Measurements from ENCODE around the gene HOOK1. TPM values are rescaled to one million over a fixed set of nuclear protein-coding genes. Genes with fewer than 3 reads are reported as not detected.

Gene HOOK1
- total RNA-seq, 8 experiments from 2014 or later: 0.31 to 17.6 (median 9.4) TPM

DNA sequence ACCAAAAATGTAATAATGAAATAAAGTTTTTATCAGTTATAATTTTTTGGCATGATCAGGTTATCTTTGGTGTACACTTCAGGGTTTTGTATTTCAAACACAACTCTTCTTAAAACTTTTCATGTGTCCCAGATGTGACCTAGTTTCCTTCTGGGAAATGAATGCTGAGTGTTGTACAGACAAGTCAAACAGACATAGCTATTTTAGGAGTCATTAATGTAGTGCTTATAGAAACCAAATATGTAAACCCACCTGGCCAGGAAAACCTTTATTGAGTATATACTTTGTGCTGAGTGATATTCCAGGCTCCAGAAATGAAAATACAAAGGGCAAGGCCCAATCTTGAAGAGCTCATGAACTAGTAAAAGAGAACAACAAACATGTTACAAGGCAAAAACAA is 25.9 kb upstream of the HOOK1 start:
- Histone ChIP-seq H3K4me1 (replicated peaks in 1 of 2) (no peaks in the 10 kb centered on the region), H3K27ac (no peak overlapping the region), H3K4me3 (no peak overlapping the region)
- no peak for ATAC-seq (replicated peaks in 6 of 8)
- in situ Hi-C loops (cut with MboI; ENCODE audit: low pct_unique_long_range_greater_than_20kb in 2 of 9, low sequenced_read_pairs in 9 of 9, unreplicated experiment in 9 of 9): loop anchor here in 1 of 9 experiments (25.0 kb wide), 1 partner anchor 148 kb away; the partner anchor contains the start of gene CYP2J2

DNA sequence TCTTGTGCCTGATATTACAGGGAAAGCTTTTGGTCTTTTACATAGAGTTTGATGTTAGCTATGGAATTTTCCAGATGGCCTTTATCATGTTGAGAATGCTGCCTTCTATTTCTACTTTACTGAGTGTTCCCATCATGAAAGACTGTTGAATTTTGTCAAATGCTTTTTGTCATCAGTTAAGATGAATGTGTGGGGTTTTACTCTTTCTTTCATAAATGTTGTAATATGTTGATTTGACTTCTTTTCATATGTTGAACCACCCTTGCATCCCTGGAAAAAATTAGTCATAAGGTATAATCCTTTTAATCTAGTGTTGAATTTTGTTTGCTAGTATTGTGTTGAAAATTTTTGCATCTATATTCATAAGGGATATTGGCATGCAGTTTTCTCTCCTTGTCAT is 16.1 kb upstream of the HOOK1 start:
- in situ Hi-C loops (cut with MboI; ENCODE audit: low pct_unique_long_range_greater_than_20kb in 2 of 9, low sequenced_read_pairs in 9 of 9, unreplicated experiment in 9 of 9): loop anchor here in 1 of 9 experiments (25.0 kb wide), 1 partner anchor 139 kb away; the partner anchor contains the start of gene CYP2J2
- Histone ChIP-seq H3K4me1 (replicated peaks in 1 of 2) (no peaks in the 10 kb centered on the region), H3K4me3 (no peak overlapping the region), H3K27ac (no peak overlapping the region)
- ATAC-seq (replicated peaks in 6 of 8): peak in 3 of 8 experiments; percentile 39 to 91 (median 77)

DNA sequence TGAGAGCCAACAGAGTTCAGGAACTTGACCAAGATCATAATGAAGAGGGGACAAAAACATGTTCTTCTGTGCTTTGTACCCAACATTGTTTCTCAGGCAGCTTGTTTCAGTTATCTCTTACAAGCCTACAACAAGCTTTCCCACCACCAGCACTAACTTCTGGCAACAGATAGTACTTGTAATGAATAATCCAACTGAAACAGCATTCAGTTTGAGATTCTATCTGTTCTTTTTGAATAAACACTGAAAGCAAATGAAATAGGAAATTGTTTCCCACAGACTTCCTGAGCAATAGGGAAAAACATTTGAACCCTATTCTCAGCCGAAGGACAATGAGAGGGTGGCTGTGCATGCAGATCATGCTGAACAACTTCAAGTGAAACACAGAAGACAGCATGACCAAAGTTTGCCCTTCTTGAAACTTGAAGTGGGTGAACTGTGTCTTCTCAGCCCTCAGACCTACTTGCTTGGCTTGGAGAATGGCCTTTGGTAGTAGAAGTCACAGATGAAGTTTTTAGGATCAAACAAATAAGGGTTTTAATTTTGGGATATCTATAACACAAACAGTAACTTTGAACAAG is 11.2 kb upstream of the HOOK1 start:
- in situ Hi-C loops (cut with MboI; ENCODE audit: low pct_unique_long_range_greater_than_20kb in 2 of 9, low sequenced_read_pairs in 9 of 9, unreplicated experiment in 9 of 9): no loop called here
- 33 to 100% (median 89%) methylated on average over 1 of the region's 1 CpG; no CpG with 5 or more reads in 4 of the 10 experiments for WGBS, 10 experiments
- no peak for ATAC-seq (replicated peaks in 6 of 8)
- Histone ChIP-seq H3K4me1 (replicated peaks in 1 of 2) (no peaks in the 10 kb centered on the region), H3K27ac (no peak overlapping the region), H3K4me3 (no peak overlapping the region)

DNA sequence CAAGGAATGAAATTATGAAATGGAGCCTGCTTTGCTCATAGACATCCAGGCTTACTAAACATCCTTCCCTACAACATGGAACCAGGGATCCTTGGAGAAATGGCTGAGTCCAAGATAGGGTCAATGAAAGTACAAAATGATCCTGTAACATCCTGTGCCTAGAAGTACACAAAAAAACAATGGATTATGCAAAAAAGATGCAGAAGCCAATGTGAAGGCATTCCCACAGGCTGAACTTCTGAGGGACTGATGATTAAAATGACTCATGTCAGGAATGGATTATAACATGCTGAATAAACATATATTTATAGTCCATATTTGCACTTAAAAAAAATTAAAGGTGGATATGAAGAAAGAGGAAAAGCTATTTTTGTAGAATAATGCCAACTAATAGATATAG is 10.4 kb upstream of the HOOK1 start:
- Histone ChIP-seq H3K4me1 (replicated peaks in 1 of 2) (no peaks in the 10 kb centered on the region), H3K4me3 (no peak overlapping the region), H3K27ac (no peak overlapping the region)
- in situ Hi-C loops (cut with MboI; ENCODE audit: low pct_unique_long_range_greater_than_20kb in 2 of 9, low sequenced_read_pairs in 9 of 9, unreplicated experiment in 9 of 9): no loop called here
- ATAC-seq (replicated peaks in 6 of 8): peak in 3 of 8 experiments; percentile 70 to 93 (median 79)

DNA sequence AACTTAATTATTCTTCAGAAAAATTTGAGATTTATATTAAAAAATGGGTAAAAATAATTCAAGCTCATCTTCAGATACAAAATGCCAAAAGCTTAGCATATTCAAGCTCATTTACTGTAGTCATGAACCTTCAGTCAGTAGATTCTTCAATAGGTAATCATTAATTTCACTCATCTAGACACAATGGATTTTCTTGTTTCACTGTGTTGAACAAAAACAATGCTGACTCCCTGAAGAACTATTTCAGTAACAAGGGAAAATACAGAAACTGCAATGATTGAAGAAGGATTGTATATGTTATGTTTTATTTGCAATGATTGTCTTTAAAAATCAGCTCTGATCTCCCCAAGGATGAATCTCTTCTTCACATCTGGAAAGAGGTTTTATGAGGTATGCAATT is 9.2 kb upstream of the HOOK1 start:
- Histone ChIP-seq H3K27ac (no peak overlapping the region), H3K4me3 (no peak overlapping the region), H3K4me1 (replicated peaks in 1 of 2) (no peaks in the 10 kb centered on the region)
- in situ Hi-C loops (cut with MboI; ENCODE audit: low pct_unique_long_range_greater_than_20kb in 2 of 9, low sequenced_read_pairs in 9 of 9, unreplicated experiment in 9 of 9): no loop called here
- ATAC-seq (replicated peaks in 6 of 8): no peak

DNA sequence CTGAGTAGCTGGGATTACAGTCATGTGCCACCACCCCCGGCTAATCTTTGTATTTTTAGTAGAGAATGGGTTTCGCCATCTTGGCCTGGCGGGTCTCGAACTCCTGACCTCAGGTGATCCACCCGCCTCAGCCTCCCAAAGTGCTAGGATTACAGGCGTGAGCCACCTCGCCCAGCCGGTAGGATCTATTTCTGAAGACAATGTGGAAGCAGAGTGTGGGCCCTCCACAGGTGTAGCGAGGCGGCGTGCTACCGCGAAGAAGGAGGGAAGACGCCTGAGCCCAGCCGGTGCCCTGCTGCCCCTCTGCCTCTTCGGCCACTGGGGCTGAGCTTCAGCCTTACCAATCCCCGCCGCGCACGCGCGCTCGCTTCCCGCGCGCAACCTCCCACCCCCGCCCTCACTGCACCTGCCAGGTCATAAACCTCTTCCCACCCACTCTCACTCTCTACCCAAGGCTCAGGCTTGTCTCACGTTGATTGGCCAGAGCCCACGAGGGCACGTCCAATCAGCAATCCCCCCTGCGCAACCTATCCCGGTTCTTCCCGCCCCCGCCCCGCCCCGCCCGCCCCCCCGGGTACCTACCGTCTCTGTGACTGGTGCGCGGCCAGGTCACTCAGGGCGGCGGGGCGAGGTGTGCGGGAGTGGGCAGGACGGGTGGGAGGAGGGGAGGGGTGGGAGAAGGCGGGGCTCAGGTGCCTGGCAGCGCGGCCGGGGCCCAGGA is 409 bp upstream of the HOOK1 start:
- Histone ChIP-seq H3K27ac (no peak overlapping the region), H3K4me3 (peak overlapping the region; percentile 58 to 75 (median 59)), H3K4me1 (replicated peaks in 1 of 2) (peaks cover 8 to 9% of the 10 kb centered on the region in 2 donors)
- in situ Hi-C loops (cut with MboI; ENCODE audit: low pct_unique_long_range_greater_than_20kb in 2 of 9, low sequenced_read_pairs in 9 of 9, unreplicated experiment in 9 of 9): no loop called here
- 20 to 93% (median 45%) methylated on average over 1 to 5 of the region's 50 CpGs; no CpG with 5 or more reads in 4 of the 10 experiments for WGBS, 10 experiments
- ATAC-seq (replicated peaks in 6 of 8): peak; percentile 70 to 96 (median 96)

DNA sequence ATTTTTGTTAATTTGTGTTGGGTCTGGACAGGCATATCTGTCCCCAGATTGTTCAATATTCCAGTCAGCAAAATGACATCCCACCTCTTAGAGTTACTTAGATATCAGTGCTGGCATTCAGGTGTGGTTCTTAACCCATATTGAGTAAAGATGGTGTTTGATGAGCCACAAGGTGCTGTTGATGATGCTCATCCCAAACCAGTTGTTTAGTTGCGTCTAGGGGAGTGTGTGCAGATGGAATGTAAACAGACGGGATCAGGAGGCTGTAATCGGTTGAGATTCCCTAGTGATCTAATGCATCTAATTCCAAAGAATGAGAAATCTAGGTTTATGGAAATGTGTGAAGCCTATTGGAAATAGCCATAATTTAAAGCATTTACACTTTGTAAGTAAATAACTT is 1.1 kb downstream of the HOOK1 start:
- H3K4me3 ChIP-seq: peak overlapping the region; percentile 58 to 75 (median 59)
- no peak for ATAC-seq (replicated peaks in 6 of 8)
- H3K4me1 ChIP-seq (replicated peaks in 1 of 2): peaks cover 8 to 9% of the 10 kb centered on the region in 2 donors
- in situ Hi-C loops (cut with MboI; ENCODE audit: low pct_unique_long_range_greater_than_20kb in 2 of 9, low sequenced_read_pairs in 9 of 9, unreplicated experiment in 9 of 9): no loop called here
- H3K27ac ChIP-seq: no peak overlapping the region
- WGBS, 10 experiments: 21 to 100% (median 70%) methylated on average over 1 to 3 of the region's 3 CpGs; no CpG with 5 or more reads in 2 of the 10 experiments

DNA sequence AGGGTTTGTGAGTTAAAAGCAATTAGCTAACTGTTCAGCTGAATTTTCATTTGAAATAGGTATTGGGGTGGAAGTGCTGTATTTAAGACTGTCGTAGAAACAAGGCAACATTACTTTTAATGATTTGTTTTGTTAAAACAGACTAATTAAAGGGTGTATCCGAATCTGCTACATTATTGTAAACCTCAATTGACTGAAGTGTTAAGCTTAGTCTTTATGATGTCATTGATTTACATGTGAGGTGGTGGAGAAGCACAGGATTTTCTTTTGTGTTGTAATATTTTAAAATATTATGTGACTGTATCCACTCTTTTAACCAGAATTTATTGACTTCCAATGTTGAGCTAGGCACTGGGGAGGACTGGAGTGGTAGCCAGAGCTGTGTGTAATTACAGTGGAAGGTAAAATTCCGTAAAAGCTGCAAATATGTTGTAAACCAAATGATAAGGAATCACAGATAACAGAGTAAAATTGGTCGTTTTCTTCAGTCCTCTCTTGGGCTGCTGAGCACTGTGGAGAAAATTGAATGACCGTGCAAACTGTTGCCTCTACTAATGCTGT is 1.6 kb downstream of the HOOK1 start:
- Histone ChIP-seq H3K4me1 (replicated peaks in 1 of 2) (peaks cover 8 to 9% of the 10 kb centered on the region in 2 donors), H3K4me3 (peak overlapping the region in 2 of 5 donors; percentile 58 to 75), H3K27ac (no peak overlapping the region)
- 40 to 93% (median 71%) methylated on average over 1 to 5 of the region's 5 CpGs for WGBS, 10 experiments
- no peak for ATAC-seq (replicated peaks in 6 of 8)
- in situ Hi-C loops (cut with MboI; ENCODE audit: low pct_unique_long_range_greater_than_20kb in 2 of 9, low sequenced_read_pairs in 9 of 9, unreplicated experiment in 9 of 9): no loop called here

DNA sequence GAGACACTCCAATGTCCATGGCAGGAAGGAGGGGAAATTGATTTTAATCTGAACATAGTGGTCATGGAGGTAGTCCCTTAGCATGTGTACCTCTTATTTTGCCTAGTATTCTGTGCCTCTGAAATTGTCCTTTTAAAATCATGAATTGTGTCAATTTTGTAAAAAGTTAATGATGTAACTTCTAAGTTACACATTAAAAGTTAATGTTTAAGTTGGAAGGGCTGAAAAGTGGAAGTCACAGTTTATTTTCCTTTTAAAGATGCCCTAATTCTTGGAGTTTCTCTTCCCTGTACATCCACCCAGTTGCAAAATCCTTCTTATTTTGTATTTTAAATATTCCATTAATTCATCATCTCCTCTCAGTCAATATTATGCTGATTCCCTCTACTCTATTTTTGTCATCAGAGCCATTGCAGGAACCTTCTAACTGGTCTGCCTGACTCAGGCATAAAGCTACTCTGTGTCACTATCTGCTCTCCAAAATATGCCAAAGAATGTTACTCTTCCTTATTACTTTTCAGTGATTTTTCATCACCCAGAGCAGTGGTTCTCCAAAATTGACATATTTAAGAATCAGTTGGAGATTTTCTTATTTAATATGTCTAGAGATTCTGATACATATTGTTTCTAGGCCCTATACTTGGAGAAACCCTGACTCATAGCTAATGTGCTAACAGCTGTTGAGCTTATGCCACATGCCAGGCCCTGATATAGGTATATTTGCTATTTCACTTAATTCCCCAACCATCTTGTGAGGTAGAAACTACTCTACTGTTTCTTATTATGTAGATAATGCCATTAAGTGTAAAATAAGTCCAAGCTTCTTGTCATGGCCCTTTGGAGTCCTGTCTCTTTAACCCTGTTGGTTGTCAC is 5.1 kb downstream of the HOOK1 start:
- ATAC-seq (replicated peaks in 6 of 8): peak in 3 of 8 experiments; percentile 72 to 92 (median 86)
- H3K27ac ChIP-seq: no peak overlapping the region
- H3K4me3 ChIP-seq: no peak overlapping the region
- peaks cover 8 to 9% of the 10 kb centered on the region in 2 donors for H3K4me1 ChIP-seq (replicated peaks in 1 of 2)
- in situ Hi-C loops (cut with MboI; ENCODE audit: low pct_unique_long_range_greater_than_20kb in 2 of 9, low sequenced_read_pairs in 9 of 9, unreplicated experiment in 9 of 9): no loop called here

DNA sequence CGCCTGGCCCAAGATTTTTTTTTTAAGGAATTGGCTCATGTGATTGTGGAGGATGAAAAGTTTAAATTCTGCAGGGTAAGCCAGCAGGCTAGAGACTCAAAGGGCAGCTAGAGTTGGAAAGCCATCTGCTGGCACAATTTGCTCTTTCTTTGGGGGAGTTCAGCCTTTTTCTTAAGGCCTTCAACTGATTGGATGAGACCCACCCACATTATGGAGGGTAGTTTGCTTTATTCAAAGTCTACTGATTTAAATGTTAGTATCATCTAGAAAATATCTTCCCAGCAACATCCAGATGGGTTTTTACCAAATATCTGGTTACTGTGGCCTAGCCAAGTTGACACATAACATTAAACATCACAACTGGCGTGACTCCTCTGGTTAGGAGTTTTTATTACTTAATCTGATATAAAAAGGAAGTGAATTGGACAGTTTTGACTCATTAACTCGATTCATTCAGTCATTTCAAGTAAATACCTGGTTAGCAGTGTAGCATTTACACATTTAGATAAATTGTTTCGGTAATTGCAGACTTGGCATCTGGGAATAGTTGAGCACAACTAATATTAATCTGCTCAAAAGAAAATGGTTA is 12.4 kb downstream of the HOOK1 start:
- in situ Hi-C loops (cut with MboI; ENCODE audit: low pct_unique_long_range_greater_than_20kb in 2 of 9, low sequenced_read_pairs in 9 of 9, unreplicated experiment in 9 of 9): no loop called here
- Histone ChIP-seq H3K4me3 (no peak overlapping the region), H3K27ac (no peak overlapping the region), H3K4me1 (replicated peaks in 1 of 2) (no peaks in the 10 kb centered on the region)
- ATAC-seq (replicated peaks in 6 of 8): no peak
- 60 to 100% (median 84%) methylated on average over 2 to 4 of the region's 4 CpGs for WGBS, 10 experiments

DNA sequence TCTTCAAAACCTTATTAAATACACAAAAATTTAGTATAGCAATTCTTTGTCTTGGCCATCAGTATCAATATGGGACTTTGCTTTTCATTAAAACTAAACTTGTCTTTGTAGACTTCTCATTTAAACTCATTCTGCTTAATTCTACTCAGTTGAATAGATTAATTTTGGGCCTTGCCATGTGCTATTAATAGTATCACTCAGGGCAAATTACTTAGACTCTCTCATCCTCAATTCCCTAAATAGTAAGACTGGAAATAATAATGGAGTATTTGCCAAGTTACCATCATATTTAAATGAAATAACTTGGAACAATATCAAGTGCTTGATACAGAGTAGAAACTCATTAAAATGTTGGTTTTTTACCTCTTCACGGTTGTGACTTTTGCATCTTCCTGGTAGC is 13.4 kb downstream of the HOOK1 start:
- WGBS, 10 experiments: 29 to 100% (median 94%) methylated on average over 1 of the region's 1 CpG; no CpG with 5 or more reads in 1 of the 10 experiments

DNA sequence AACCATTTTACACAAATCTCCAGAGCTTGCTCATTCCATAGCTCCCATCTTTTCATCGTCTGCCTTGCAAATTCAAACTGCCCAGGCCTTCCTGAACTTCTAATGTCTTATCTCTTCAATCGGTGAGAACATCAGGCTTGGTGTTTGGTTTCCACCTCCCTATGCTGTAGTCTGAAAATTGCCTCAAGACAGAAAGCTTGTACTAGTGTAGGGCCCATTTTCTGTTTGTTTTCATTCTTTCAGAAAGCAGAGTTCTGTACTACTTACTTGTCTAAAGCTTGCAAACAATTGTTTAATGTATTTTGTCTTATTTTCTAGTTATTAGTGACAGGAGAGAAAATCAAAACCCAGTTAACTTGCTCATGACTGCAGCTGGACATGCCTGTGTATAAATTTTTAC is 16.8 kb downstream of the HOOK1 start:
- no peak overlapping the region for H3K4me3 ChIP-seq
- no peaks in the 10 kb centered on the region for H3K4me1 ChIP-seq (replicated peaks in 1 of 2)
- H3K27ac ChIP-seq: no peak overlapping the region
- ATAC-seq (replicated peaks in 6 of 8): peak in 3 of 8 experiments; percentile 29 to 67 (median 66)
- in situ Hi-C loops (cut with MboI; ENCODE audit: low pct_unique_long_range_greater_than_20kb in 2 of 9, low sequenced_read_pairs in 9 of 9, unreplicated experiment in 9 of 9): no loop called here
- 43 to 100% (median 86%) methylated on average over 1 to 2 of the region's 2 CpGs; no CpG with 5 or more reads in 1 of the 10 experiments for WGBS, 10 experiments

More for the DNA sequence above, 13.4 kb downstream of the HOOK1 start:
- ATAC-seq (replicated peaks in 6 of 8): no peak
- no peaks in the 10 kb centered on the region for H3K4me1 ChIP-seq (replicated peaks in 1 of 2)
- no peak overlapping the region for H3K27ac ChIP-seq
- in situ Hi-C loops (cut with MboI; ENCODE audit: low pct_unique_long_range_greater_than_20kb in 2 of 9, low sequenced_read_pairs in 9 of 9, unreplicated experiment in 9 of 9): no loop called here
- H3K4me3 ChIP-seq: no peak overlapping the region

DNA sequence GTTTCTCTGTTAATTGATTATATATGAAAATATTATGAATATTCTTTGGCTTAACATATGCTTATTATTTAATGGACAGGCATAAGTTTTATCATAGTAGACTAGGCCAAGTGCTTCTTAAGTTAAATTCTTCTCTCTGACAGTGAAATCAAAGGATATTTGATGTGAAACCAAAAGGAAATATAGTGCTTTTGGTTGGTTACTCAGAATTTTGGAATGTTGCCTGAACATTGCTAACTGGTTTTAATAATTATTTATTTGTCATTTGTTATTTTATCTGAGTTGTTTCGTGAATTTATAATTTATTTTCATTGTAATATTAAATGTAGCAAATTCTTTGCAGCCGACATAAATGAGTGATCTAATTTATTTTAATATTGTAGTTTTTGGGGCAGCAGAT is 18.3 kb downstream of the HOOK1 start:
- 64 to 100% (median 85%) methylated on average over 1 to 2 of the region's 2 CpGs for WGBS, 10 experiments
- in situ Hi-C loops (cut with MboI; ENCODE audit: low pct_unique_long_range_greater_than_20kb in 2 of 9, low sequenced_read_pairs in 9 of 9, unreplicated experiment in 9 of 9): no loop called here
- no peak overlapping the region for H3K27ac ChIP-seq
- no peak overlapping the region for H3K4me3 ChIP-seq
- no peak for ATAC-seq (replicated peaks in 6 of 8)
- H3K4me1 ChIP-seq (replicated peaks in 1 of 2): no peaks in the 10 kb centered on the region

All from motor neuron (in vitro differentiated cells).